Fibroblast of mammary gland (primary cell): ENCODE measurements around the gene FCRL6.
A peak's percentile ranks its signal among the peaks of the same experiment; 100 is the strongest.

ENCODE experiments used
- DNase-seq: peaks from one replicate; pipeline ENCODE4 v3.0.0-alpha.2; 2010; ENCODE audit warnings: low read depth
- H3K4me3 ChIP-seq: 2 replicates; pipeline ENCODE4 v1.5.1; 2011; ENCODE audit warnings: low read depth, mild to moderate bottlenecking, low read length, moderate library complexity; ENCODE audit not compliant: control insufficient read depth
- TF ChIP-seq, protein P1 (sequence below): conservative IDR thresholded peaks from 2 replicates; pipeline ENCODE4 v1.5.1; 2011; ENCODE audit warnings: low read depth, low read length, inconsistent platforms; ENCODE audit not compliant: control insufficient read depth, insufficient read depth

FCRL6 gene, protein sequence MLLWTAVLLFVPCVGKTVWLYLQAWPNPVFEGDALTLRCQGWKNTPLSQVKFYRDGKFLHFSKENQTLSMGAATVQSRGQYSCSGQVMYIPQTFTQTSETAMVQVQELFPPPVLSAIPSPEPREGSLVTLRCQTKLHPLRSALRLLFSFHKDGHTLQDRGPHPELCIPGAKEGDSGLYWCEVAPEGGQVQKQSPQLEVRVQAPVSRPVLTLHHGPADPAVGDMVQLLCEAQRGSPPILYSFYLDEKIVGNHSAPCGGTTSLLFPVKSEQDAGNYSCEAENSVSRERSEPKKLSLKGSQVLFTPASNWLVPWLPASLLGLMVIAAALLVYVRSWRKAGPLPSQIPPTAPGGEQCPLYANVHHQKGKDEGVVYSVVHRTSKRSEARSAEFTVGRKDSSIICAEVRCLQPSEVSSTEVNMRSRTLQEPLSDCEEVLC

DNA sequence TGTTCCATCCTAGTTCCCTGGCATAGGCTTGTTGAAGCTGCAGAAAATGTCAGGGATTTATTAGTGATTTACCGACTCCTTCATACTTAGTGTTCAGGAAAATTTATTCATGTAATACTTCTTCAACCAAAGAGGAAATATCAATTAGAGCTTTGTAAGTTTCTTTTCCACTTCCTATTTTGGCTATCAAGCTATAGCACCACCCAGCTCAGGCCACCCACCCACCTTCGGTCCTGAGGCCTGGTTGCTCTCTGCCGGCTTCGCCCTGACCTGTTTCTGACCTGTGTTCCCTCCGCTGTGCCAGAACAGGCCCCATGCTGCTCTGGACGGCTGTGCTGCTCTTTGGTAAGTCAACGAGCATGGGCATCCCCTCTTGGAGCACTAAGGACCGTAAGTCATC is at the start of gene FCRL6:
Gene FCRL6 (plus strand): TSS at position 250 of the 400 bp plus-strand sequence. CDS start 65 bp downstream, at position 315.
- DNase-seq = no peak
- TF ChIP-seq, protein P1, sequence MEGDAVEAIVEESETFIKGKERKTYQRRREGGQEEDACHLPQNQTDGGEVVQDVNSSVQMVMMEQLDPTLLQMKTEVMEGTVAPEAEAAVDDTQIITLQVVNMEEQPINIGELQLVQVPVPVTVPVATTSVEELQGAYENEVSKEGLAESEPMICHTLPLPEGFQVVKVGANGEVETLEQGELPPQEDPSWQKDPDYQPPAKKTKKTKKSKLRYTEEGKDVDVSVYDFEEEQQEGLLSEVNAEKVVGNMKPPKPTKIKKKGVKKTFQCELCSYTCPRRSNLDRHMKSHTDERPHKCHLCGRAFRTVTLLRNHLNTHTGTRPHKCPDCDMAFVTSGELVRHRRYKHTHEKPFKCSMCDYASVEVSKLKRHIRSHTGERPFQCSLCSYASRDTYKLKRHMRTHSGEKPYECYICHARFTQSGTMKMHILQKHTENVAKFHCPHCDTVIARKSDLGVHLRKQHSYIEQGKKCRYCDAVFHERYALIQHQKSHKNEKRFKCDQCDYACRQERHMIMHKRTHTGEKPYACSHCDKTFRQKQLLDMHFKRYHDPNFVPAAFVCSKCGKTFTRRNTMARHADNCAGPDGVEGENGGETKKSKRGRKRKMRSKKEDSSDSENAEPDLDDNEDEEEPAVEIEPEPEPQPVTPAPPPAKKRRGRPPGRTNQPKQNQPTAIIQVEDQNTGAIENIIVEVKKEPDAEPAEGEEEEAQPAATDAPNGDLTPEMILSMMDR = no peak
- no peak within 1 kb of the TSS for H3K4me3 ChIP-seq

DNA sequence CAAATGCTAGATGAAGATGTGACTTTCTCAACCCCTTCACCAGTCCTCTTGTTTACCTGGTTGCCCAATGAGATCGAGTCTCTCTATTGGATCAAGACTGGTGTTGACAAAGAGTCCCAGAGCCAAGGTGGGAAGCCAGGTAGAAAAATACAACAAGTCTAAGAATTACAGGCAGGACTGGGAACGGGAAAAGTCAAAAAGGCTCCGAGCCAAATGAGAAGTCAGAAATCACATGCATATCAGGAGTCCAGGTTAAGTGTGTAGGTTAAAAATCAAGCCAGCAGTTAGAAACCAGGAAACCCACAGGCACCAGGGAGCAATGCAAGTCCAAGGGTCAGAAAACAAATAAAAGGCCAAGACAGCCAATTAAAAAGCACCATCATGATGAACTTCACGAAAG is 48.8 kb upstream of the FCRL6 start:
- TF ChIP-seq, protein P1 = no peak
- no peak overlapping the region for H3K4me3 ChIP-seq
- no peak for DNase-seq

DNA sequence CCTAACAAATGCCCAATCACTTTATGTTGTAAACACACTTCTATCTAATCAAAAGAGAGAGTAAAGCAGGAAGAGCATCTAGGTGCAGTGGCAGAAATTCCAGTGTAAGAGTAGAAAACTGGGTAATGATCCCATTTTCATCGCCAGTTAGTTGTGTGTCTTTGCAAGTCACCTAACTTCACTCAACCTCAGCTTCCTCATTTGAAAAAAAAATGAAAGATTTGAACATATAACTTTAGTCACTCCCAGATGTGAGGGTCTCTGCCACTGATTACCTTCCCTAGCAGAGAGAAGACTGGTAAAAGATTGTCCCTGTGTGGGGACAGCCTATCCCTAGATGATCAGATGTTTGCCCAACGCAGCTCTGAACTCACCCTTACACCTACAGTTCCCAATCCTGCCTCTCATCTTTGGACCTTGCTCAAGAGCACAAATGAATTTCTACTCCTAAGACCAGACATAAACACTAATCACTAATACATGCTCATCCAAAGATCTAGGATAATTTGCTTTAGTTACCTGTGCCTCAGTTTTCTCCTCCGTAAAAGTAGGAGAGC is 46.6 kb upstream of the FCRL6 start:
- H3K4me3 ChIP-seq = no peak overlapping the region
- DNase-seq = no peak
- TF ChIP-seq, protein P1 = no peak

DNA sequence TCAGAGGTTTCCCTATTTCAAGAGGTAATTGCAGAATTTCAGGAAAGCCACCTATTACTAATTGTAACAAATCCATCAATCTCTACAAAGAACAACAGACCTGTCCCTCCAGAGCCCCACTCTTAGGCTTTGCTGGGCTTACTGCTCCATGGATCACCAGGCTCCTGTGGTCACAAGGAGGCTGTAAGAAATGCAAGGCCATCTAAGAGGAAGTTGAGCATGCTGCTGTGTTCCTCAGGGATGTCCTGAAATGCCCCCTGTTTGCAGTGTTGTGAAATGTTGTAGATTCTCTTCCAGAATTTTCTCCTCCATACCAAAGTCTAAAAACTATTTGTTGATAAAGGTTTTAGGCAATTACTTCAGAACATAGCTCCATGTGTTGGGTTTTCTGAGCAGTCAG is 45.8 kb upstream of the FCRL6 start:
- H3K4me3 ChIP-seq = no peak overlapping the region
- DNase-seq = peak; percentile 53
- TF ChIP-seq, protein P1 = no peak

DNA sequence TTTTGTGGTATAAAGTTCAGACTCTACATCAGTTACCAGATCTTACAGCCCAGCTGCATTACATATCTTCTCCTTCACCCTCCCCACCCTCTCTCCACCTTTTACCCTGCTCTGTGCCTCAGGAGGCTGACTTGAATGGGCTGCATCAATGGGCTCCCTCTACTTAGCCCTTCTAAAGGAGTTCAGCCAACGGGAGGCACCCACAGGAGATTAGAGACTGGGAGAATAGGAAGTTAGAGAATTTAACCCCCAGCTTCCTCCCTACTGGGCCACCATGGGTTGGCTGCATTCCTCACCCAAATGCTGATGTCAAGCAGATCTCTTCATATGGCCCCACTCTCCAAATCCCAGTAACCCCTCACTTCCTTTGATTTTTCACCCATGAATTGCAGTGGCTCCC is 38.5 kb upstream of the FCRL6 start:
- TF ChIP-seq, protein P1 = no peak
- DNase-seq = no peak
- no peak overlapping the region for H3K4me3 ChIP-seq

DNA sequence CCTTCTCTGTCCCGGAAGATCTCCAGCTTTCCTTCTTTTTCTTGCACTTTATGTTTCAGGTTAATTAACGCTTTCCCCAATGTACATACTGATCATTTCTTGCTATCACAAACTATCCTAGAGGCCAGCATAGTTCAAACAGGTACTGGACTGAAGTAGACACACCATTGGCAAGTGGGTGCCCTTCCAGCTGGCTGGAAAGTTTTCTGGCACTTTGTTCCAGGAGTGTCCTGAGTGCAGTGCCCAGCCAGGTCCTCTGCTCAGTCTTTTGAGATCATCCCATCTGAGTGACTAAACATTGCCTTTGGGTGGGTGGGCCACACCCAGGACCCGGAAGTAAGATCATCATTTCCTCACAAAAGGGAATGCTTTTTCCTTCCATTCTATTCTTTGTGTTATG is 36.4 kb upstream of the FCRL6 start:
- H3K4me3 ChIP-seq = no peak overlapping the region
- no peak for DNase-seq
- TF ChIP-seq, protein P1 = no peak
